PC-9 (cell line): Measurements from ENCODE around the gene C5orf58. TPM values are rescaled to one million over a fixed set of nuclear protein-coding genes. Genes with fewer than 3 reads are reported as not detected.

ENCODE experiments used
- BruUV-seq: library from RNA; stranded (reverse); fragments of 400-500 nt; replicated peaks from 2 replicates; lab custom pipeline; 2021; lab: Mats Ljungman, UMichigan
- CTCF ChIA-PET: fragments of 300-600 bp; sonication (Branson Sonifier 250); formaldehyde crosslinking; loops from one replicate; lab custom pipeline; 2022; ENCODE audit warnings: antibody characterized with exemption; lab: Charles Lee
- POLR2A ChIA-PET: fragments of 300-600 bp; sonication (Branson Sonifier 250); formaldehyde crosslinking; loops from one replicate; lab custom pipeline; 2022; ENCODE audit warnings: antibody characterized with exemption; ENCODE audit not compliant: unreplicated experiment; lab: Charles Lee
- DNase-seq, 2 experiments: peaks; one replicate each; pipeline versions ENCODE4 v3.0.0 to v3.0.0-alpha.2; 2015 to 2022; ENCODE audit warnings: mixed read lengths in 1 of 2
- H2AFZ ChIP-seq: fragments of 200-600 bp; sonication (generic); 2 replicates; pipeline ENCODE4 v1.8.1; 2017; ENCODE audit warnings: antibody characterized with exemption
- H3F3A ChIP-seq: fragments of 200-600 bp; sonication (generic); 2 replicates; pipeline ENCODE4 v1.8.1; 2017; ENCODE audit warnings: antibody characterized with exemption, mild to moderate bottlenecking, low read depth; ENCODE audit not compliant: insufficient read depth
- H3K27ac ChIP-seq: fragments of 200-600 bp; sonication (generic); 2 replicates; pipeline ENCODE4 v1.6.1; 2016; ENCODE audit warnings: mixed run types
- H3K27me3 ChIP-seq: fragments of 200-600 bp; sonication (generic); 2 replicates; pipeline ENCODE4 v1.6.1; 2016; ENCODE audit warnings: low read depth, mixed run types; ENCODE audit not compliant: insufficient read depth
- H3K36me3 ChIP-seq: fragments of 200-600 bp; sonication (generic); 2 replicates; pipeline ENCODE4 v1.6.1; 2016; ENCODE audit warnings: low read depth, mixed run types
- H3K4me1 ChIP-seq: fragments of 200-600 bp; sonication (generic); replicated peaks from 2 replicates; pipeline ENCODE4 v1.6.1; 2016; ENCODE audit warnings: mixed run types; ENCODE audit not compliant: insufficient read depth
- H3K4me2 ChIP-seq: fragments of 200-600 bp; sonication (generic); 2 replicates; pipeline ENCODE4 v1.6.1; 2017; ENCODE audit warnings: mixed run types
- H3K4me3 ChIP-seq: fragments of 200-600 bp; sonication (generic); 2 replicates; pipeline ENCODE4 v1.6.1; 2016; ENCODE audit warnings: mixed run types
- H3K79me2 ChIP-seq: fragments of 200-600 bp; sonication (generic); 2 replicates; pipeline ENCODE4 v1.6.1; 2017; ENCODE audit warnings: low read depth, mixed run types
- H3K9me2 ChIP-seq: fragments of 200-600 bp; sonication (generic); 2 replicates; pipeline ENCODE4 v1.8.1; 2017; ENCODE audit warnings: mild to moderate bottlenecking; ENCODE audit not compliant: insufficient read depth
- H3K9me3 ChIP-seq: fragments of 200-600 bp; sonication (generic); 2 replicates; pipeline ENCODE4 v1.8.1; 2016; ENCODE audit warnings: low read depth; ENCODE audit not compliant: insufficient read depth
- H4K20me1 ChIP-seq: fragments of 200-600 bp; sonication (generic); 2 replicates; pipeline ENCODE4 v1.8.1; 2017; ENCODE audit not compliant: insufficient read depth
- EZH2 ChIP-seq: fragments of 200-600 bp; sonication (generic); IDR thresholded peaks from 2 replicates; pipeline ENCODE4 v1.8.0; 2017; ENCODE audit warnings: antibody characterized with exemption, low read depth
- intact Hi-C: fragments of 100-400 bp; cut with micrococcal nuclease; formaldehyde crosslinking; loops from one replicate; pipeline ENCODE4 v1.10.0; 2022; ENCODE audit not compliant: unreplicated experiment
- total RNA-seq: library from RNA; stranded (reverse); gene quantifications from 2 replicates; pipeline ENCODE4 v1.2.3, GENCODE V29; 2021
- TF ChIP-seq, protein P1 (sequence below): fragments of 200-600 bp; sonication (generic); conservative IDR thresholded peaks from 2 replicates; pipeline ENCODE4 v1.6.1; 2017; ENCODE audit warnings: mixed run types, antibody characterized with exemption, mild to moderate bottlenecking, moderate library complexity

The C5orf58 gene
- total RNA-seq, 1 experiment from 2014 or later = not detected

DNA sequence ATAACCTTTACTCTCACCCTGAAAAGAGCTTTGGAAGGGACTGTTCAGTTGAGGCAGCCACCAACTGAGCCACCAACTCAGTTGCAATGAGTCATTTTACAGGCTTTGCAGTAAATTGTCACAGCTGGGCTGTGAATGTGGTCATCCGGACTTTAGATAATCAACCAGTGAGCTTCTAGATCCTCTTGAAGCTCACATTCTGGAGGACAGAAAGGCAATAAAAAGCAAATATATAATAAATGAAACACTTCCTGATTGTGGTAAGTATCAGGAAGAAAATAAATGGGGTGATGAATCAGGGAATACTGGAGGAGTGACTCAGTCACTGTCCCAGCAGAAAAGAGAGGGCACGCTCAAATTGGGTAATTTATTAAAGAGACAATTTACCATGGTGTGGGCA is 13.2 kb upstream of the C5orf58 start:
- Histone ChIP-seq H3K4me3 (0 out of 2 replicates have a peak overlapping the region, but pooled peaks have one; percentile 5), H3K9me2 (no peaks in the 10 kb centered on the region), H2AFZ (no peak overlapping the region), H3K79me2 (no peaks in the 10 kb centered on the region), H3K9me3 (peaks cover 4% of the 10 kb centered on the region; the same call in 1 of the 2 replicates), H3F3A (peaks cover 30% of the 10 kb centered on the region), H3K4me2 (peak overlapping the region; percentile 49), H3K27ac (peak overlapping the region; percentile 86), H4K20me1 (no peaks in the 10 kb centered on the region), H3K27me3 (no peaks in the 10 kb centered on the region), H3K36me3 (no peaks in the 10 kb centered on the region), H3K4me1 (peaks cover 33% of the 10 kb centered on the region)
- DNase-seq = peak; percentile 18 to 98
- TF ChIP-seq, protein P1, sequence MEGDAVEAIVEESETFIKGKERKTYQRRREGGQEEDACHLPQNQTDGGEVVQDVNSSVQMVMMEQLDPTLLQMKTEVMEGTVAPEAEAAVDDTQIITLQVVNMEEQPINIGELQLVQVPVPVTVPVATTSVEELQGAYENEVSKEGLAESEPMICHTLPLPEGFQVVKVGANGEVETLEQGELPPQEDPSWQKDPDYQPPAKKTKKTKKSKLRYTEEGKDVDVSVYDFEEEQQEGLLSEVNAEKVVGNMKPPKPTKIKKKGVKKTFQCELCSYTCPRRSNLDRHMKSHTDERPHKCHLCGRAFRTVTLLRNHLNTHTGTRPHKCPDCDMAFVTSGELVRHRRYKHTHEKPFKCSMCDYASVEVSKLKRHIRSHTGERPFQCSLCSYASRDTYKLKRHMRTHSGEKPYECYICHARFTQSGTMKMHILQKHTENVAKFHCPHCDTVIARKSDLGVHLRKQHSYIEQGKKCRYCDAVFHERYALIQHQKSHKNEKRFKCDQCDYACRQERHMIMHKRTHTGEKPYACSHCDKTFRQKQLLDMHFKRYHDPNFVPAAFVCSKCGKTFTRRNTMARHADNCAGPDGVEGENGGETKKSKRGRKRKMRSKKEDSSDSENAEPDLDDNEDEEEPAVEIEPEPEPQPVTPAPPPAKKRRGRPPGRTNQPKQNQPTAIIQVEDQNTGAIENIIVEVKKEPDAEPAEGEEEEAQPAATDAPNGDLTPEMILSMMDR = no peak
- no peak for TF ChIP-seq EZH2
- intact Hi-C loops = loop anchor here (5.0 kb wide), 2 partner anchors 247 to 637 kb away; partner anchors contain the start of gene SPDL1
- ChIA-PET CTCF (interaction anchor here (0.6 kb wide), 1 partner anchor 1935 kb away, joined by 6 read pairs; no protein-coding TSS in a partner anchor), POLR2A (interaction anchor here (0.6 kb wide), 1 partner anchor 1640 kb away, joined by 3 read pairs; the partner anchor contains the start of gene PANK3)
- BruUV-seq = no TSS peak

DNA sequence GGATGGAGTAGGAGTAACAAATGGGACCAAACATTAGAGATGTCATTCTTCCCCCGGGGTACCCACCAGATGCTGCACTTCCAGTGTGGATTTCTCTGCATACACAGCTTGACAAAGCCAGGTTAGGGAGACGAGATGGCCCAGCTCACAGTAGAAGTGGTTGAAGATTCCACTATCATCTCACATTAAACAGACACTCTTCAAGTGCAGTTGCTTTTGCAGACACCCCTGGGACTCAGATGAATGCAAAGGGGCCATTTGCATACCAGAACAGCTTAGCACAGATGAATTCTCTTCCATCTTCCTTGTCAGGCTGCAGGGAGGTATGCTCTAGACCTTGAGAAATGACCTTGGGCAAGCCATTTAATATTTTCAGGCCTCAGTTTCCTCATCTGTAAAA is 12.6 kb upstream of the C5orf58 start:
- Histone ChIP-seq H2AFZ (no peak overlapping the region), H3K9me2 (no peaks in the 10 kb centered on the region), H3K79me2 (no peaks in the 10 kb centered on the region), H3K4me1 (peaks cover 33% of the 10 kb centered on the region), H3F3A (peaks cover 30% of the 10 kb centered on the region), H3K4me3 (no peak overlapping the region), H3K27me3 (no peaks in the 10 kb centered on the region), H3K27ac (peak overlapping the region; percentile 86), H3K9me3 (peaks cover 4% of the 10 kb centered on the region; the same call in 1 of the 2 replicates), H4K20me1 (no peaks in the 10 kb centered on the region), H3K36me3 (no peaks in the 10 kb centered on the region), H3K4me2 (no peak overlapping the region)
- ChIA-PET CTCF (no interaction called here), POLR2A (no interaction called here)
- intact Hi-C loops = no loop called here
- BruUV-seq = no TSS peak
- DNase-seq = no peak
- TF ChIP-seq, protein P1 = no peak
- no peak for TF ChIP-seq EZH2

DNA sequence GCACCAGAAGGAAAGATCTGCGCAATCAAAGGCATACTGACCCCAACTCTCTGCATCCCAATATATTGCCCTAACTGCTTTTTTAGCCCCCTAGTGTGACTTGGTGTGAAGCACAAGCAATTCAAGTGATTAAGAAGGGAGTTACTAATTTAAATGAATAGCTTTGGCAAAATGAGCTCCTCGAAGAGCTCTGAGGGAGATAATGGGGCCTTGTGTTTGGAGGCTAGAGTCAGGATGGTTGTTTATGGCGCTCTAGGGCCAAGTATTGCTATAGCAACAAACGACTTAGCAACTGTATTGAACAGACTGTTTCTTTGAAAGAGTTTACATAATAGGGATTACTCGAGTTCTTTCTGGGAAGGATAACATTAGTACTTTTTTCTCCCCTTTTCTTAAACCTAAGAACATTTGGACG is 11.5 kb upstream of the C5orf58 start:
- intact Hi-C loops = no loop called here
- Histone ChIP-seq H3K79me2 (no peaks in the 10 kb centered on the region), H3K9me3 (peaks cover 4% of the 10 kb centered on the region; the same call in 1 of the 2 replicates), H3K4me2 (no peak overlapping the region), H3K9me2 (no peaks in the 10 kb centered on the region), H3F3A (peaks cover 30% of the 10 kb centered on the region), H3K4me1 (peaks cover 29% of the 10 kb centered on the region), H3K27me3 (no peaks in the 10 kb centered on the region), H3K36me3 (no peaks in the 10 kb centered on the region), H3K27ac (no peak overlapping the region), H4K20me1 (no peaks in the 10 kb centered on the region), H2AFZ (no peak overlapping the region), H3K4me3 (no peak overlapping the region)
- ChIA-PET CTCF (no interaction called here), POLR2A (no interaction called here)
- no TSS peak for BruUV-seq
- TF ChIP-seq, protein P1 = no peak
- no peak for TF ChIP-seq EZH2
- DNase-seq = no peak
